ENCODE results near the gene SHISA4.
"Not testable (repeated sequence)": the region's sequence is repeated elsewhere in the genome, so short reads cannot be mapped to it uniquely, and the experiment has no call there.

Gene SHISA4

GRCh38 chr1:201928266-201928665 lies 39.6 kb downstream of the SHISA4 start:
- DNase-seq (ENCODE audit: low spot score) = no peak

- no peak for DNase-seq (ENCODE audit: low spot score)
These were observed 41.4 kb downstream of the SHISA4 start for GRCh38 chr1:201930137-201930536.

DNA sequence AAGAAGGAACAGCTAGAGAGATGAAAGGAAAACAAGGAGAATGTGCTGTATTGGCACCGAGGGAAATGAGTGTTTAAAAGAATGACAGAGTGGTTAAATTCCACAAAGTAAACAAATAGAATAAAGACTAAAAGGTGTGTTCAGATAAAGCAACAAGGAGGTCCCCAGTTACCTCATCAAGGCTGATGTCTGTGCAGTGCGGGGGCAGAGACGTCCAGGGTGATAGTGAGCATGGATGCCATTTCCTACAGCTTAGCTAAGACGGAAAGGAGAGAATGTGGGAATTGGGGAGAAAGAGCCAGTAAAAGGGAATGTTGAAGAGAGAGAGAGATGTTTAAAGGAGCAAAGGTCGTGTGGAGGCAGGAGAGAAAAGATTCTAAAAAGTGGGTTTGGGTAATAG lies 42.1 kb downstream of the SHISA4 start:
- no peak for DNase-seq (ENCODE audit: low spot score)

DNA sequence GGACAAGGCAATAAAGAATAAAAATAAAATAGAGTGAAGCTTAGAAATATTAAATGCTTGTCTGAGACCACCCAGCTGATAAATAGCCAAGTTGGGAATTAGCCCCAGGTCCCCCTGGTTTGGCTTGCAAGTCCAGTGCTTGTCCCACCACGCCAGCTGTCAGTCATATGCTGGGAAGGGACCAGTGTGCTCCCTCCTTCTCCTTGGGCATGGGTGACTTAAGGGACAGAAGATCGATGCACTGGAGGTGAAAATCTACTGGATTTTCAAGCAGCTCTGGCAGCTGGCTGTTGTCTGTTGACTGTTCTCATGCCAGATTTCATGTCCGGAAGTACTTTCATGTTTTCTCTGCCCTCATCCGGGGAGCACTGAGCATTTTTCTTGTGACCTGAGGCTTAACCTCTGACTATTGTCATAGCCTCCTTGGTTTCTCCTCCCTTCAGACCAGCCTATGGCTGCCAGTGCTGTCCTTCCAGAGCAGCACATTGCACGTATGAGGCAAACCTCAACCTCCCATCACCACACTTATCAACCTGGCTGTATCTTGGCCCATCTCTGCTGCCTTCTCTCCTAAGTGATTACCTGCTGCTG lies 45.2 kb downstream of the SHISA4 start:
- DNase-seq (ENCODE audit: low spot score) = no peak

DNA sequence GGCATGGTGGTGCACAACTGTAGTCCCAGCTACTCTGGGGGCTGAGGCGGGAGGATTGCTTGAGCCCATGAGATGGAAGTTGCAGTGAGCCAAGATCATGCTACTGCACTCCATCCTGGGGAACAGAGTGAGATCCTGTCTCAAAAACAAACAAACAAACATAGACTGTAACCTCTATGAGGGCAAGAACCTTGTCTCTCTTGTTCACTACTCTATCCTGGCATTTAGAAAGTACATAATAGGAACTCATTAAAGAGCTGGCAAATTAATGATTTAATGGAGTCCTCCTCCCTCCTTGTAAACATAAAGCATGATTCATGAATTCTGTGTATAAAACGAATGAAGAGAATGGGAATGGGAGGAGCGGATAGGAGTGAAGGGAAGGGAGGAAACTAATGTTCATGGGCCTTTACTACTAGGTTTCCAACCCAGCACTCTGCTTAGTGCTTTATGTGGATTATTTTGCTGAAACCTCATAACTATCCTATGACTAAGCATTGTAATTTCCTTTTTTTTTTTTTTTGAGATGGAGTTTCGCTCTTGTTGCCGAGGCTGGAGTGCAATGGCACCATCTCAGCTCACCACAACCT lies 49.0 kb downstream of the SHISA4 start:
- no peak for DNase-seq (ENCODE audit: low spot score)

DNA sequence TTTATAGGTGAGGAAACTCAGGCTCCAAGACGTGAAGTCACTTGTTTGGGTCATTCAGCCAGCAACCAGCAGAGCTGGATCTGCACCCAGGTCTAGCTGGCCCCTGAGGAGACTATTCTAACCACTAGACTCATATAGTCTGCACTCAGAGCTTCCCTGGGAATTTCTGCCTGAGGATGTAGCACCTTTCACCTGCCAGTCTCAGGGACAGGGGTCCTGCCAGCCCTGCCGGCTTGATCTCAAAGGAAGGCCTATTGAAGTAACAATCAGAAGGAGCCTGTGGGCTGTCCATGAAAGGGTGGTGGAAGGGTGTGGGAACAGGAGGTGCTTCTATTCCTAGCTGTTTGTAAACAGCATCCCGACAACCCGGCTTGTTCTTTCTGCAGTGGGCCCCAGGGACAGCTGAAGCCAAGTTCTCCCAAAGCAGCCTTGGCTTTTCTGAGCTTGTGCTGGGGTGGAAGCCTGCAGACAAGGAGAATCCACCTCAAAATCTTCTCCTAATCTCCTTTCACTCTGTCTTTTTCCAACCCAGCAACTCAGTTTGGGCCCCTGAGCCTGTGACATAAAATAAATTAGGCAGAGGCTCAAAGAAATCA lies 49.8 kb downstream of the SHISA4 start:
- DNase-seq (ENCODE audit: low spot score) = no peak

- no peak for DNase-seq (ENCODE audit: low spot score)
These were observed 50.5 kb downstream of the SHISA4 start for GRCh38 chr1:201939148-201939547.

DNA sequence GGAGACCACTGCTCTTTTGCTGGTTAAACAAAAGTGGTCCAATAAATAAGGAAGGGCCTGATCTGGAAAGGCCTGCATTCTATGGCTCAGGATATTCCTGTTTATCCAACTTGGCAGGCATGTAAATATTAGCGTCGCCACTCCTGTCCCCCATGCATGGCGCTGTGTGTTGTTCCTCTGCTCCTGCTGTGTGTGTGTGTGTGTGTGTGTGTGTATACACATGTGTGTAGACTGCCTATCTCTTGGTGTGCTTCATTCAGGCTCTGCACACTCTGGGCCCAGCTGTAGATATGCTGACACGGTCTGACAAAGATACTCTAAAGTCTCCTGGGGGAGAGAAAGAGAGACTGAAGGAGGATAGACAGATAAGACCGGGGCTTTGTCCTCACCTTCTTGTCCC lies 50.9 kb downstream of the SHISA4 start:
- DNase-seq (ENCODE audit: low spot score) = no peak

- DNase-seq (ENCODE audit: low spot score) = not testable (repeated sequence)
These were observed 51.6 kb downstream of the SHISA4 start for GRCh38 chr1:201940316-201940715.

- no peak for DNase-seq (ENCODE audit: low spot score)
These were observed 52.9 kb downstream of the SHISA4 start for GRCh38 chr1:201941420-201942128.

DNA sequence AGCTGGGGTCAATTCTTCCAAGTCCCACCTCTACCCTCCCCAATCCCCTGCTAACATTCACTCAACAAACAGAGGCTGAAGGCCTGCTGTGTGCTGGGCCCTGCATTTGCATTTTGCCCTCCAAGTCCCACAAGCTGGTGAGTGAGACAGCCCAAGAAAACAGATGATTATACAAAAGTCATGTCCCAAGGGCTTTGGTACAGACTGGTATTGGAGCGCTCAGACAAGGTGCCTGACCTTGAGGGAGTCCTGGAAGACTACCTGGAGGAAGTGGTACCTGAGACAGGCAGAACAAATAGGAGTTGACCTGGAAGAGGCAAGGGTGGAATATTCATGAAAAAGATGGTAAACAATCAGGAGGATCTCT lies 53.4 kb downstream of the SHISA4 start:
- no peak for DNase-seq (ENCODE audit: low spot score)
